22Rv1 (cell line): Measurements from ENCODE around the gene ALDH16A1.
"Not testable (repeated sequence)": the region's sequence is repeated elsewhere in the genome, so short reads cannot be mapped to it uniquely, and the experiment has no call there.

Experiments
- H3K27ac ChIP-seq: fragments of 450-650 bp; 2 replicates; pipeline ENCODE4 v1.5.1; 2017
- CTCF ChIP-seq: fragments of 450-650 bp; IDR thresholded peaks from 2 replicates; pipeline ENCODE4 v1.5.1; 2017; ENCODE audit warnings: mild to moderate bottlenecking
- ZFX ChIP-seq: fragments of 450-650 bp; IDR thresholded peaks from 2 replicates; pipeline ENCODE4 v1.6.1; 2017; ENCODE audit warnings: antibody characterized with exemption, borderline replicate concordance

Gene ALDH16A1

GRCh38 chr19:49450405-49450804 is 2.6 kb upstream of the ALDH16A1 start:
- no peak for TF ChIP-seq CTCF
- TF ChIP-seq ZFX, result no peak
- peak overlapping the region; percentile 91 for H3K27ac ChIP-seq

DNA sequence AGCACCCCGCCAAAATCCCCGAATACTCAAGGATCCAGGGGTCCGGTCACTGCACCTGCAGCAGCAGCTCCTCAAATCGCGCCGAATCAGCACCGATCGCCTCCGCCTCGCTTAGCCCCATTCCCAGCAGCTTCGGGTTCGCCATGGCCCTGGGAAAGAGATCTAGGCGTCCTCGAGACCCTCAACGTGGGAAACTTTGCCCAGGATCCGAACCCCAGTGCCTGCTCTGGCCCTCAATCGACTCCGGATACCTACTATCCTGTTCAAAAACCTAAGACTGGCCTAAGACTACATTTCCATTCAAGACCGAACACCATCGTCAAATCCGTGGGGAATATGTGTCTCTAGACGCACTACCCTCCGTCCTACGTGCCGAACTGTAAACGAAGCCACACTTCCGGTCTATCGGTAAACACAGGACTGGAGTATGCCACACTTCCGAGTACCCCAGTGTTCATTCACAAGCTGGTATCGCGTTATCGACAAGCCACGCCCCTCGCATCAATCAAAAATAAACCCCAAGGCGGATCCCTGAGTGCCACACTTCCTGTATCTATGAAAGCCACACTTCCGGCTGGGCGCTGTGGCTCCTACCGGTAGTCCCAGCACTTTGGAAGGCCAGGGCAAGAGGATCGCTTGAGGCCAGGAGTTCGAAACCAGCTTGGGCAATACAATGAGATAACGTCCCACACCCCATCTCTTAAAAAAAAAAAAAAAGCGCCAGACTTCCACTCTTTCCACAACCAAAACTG is 1.4 kb upstream of the ALDH16A1 start, which contains the start of gene PIH1D1:
Gene PIH1D1 (minus strand): TSS at position 385 of the 752 bp plus-strand sequence. CDS start 240 bp downstream, at position 145.
- peak within 1 kb of the TSS; percentile 91 for H3K27ac ChIP-seq
- no peak for TF ChIP-seq CTCF
- TF ChIP-seq ZFX, result no peak

DNA sequence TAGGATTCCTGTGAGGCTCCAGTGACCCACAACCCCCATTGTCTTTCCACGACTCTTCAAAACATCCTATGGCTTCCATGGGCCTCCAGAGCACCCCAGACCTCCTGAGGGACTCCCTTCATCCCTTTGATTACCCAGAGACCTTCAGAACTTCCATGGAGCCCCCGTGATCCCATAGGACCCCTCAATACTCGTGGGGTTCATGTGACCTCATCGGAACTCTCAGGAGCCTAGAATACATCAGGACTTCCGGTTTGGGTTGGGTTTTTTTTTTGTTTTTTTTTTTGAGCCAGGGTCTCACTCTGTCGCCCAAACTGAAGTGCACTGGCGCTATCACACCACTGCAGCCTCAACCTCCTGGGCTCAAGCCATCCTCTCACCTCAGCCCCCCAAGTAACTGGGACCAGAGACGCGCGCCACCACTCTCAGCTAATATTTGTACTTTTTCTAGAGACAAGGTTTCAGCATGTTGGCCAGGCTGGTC is 774 bp downstream of the ALDH16A1 start:
- TF ChIP-seq CTCF, result no peak

GRCh38 chr19:49455773-49456172 is 2.7 kb downstream of the ALDH16A1 start:
- TF ChIP-seq ZFX, result no peak
- TF ChIP-seq CTCF, result no peak

More for the DNA sequence above, 774 bp downstream of the ALDH16A1 start:
- peak overlapping the region; percentile 91 for H3K27ac ChIP-seq

DNA sequence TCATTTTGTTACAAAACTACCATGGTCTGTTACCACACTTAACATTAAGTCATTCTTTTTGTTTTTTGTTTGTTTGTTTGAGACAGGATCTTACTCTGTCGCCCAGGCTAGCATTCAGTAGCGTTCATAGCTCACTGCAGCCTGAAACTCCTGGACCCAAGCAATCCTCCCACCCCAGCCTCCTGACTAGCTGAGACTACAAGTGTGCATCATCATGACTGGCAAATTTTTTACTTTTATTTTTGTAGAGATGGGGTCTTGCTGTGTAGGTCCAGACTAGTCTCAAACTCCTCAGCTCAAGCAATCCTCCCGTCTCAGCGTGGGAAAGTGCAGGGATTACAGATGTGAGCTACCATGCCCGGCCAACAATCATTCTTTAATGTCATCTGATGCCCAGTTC is 3.3 kb downstream of the ALDH16A1 start:
- TF ChIP-seq ZFX, result no peak
- no peak for TF ChIP-seq CTCF
- H3K27ac ChIP-seq, result no peak overlapping the region

More at GRCh38 chr19:49455773-49456172, 2.7 kb downstream of the ALDH16A1 start:
- H3K27ac ChIP-seq, result no peak overlapping the region

- TF ChIP-seq CTCF, result no peak
- TF ChIP-seq ZFX, result no peak
- H3K27ac ChIP-seq, result no peak overlapping the region
These were observed 5.5 kb downstream of the ALDH16A1 start for GRCh38 chr19:49458567-49458903.

GRCh38 chr19:49459388-49459787 is 6.4 kb downstream of the ALDH16A1 start:
- H3K27ac ChIP-seq, result no peak overlapping the region
- TF ChIP-seq CTCF (no peak), ZFX (no peak)

DNA sequence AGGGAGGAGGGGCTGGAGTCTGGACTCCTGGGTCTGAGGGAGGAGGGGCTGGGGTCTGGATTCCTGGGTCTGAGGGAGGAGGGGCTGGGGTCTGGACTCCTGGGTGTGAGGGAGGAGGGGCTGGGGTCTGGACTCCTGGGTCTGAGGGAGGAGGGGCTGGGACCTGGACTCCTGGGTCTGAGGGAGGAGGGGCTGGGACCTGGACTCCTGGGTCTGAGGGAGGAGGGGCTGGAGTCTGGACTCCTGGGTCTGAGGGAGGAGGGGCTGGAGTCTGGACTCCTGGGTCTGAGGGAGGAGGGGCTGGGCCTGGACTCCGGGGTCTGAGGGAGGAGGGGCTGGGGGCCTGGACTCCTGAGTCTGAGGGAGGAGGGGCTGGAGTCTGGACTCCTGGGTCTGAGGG is 8.1 kb downstream of the ALDH16A1 start:
- H3K27ac ChIP-seq, result not testable (repeated sequence)
